Liver (tissue), 9 donors: Measurements from ENCODE around the gene GAST. TPM values are rescaled to one million over a fixed set of nuclear protein-coding genes. Genes with fewer than 3 reads are reported as not detected.
"Not testable (repeated sequence)": the region's sequence is repeated elsewhere in the genome, so short reads cannot be mapped to it uniquely, and the experiment has no call there.

ENCODE experiments used
- DNase-seq: peaks from one replicate; pipeline ENCODE4 v3.0.0-alpha.2; 2017; ENCODE audit warnings: low spot score
- H3K27ac ChIP-seq, 2 donors: one replicate each; pipeline ENCODE4 v1.7.0; 2013; ENCODE audit warnings: inconsistent platforms in 2 of 2, low read length in 2 of 2, control low read depth in 1 of 2, low read depth in 1 of 2, mild to moderate bottlenecking in 1 of 2
- H3K27me3 ChIP-seq, 4 donors: one replicate each; pipeline versions ENCODE4 v1.6.1 to v1.7.0; 2013; ENCODE audit warnings: low read length in 3 of 4, inconsistent platforms in 1 of 4, mild to moderate bottlenecking in 1 of 4, moderate library complexity in 1 of 4; ENCODE audit not compliant: control insufficient read depth in 4 of 4, insufficient read depth in 4 of 4
- H3K36me3 ChIP-seq, 4 donors: one replicate each; pipeline versions ENCODE4 v1.6.1 to v1.7.0; 2013; ENCODE audit warnings: low read length in 3 of 4, mild to moderate bottlenecking in 3 of 4, low read depth in 1 of 4, moderate library complexity in 1 of 4; ENCODE audit not compliant: control insufficient read depth in 4 of 4, insufficient read depth in 3 of 4
- H3K4me1 ChIP-seq, 4 donors: one replicate each; pipeline versions ENCODE4 v1.6.1 to v1.7.0; 2013; ENCODE audit warnings: low read length in 3 of 4, mild to moderate bottlenecking in 3 of 4, moderate library complexity in 1 of 4; ENCODE audit not compliant: control insufficient read depth in 4 of 4, insufficient read depth in 4 of 4
- H3K4me3 ChIP-seq, 3 donors: one replicate each; pipeline versions ENCODE4 v1.6.1 to v1.7.0; 2013; ENCODE audit warnings: low read length in 3 of 3, control low read depth in 1 of 3, low read depth in 1 of 3, mild to moderate bottlenecking in 1 of 3
- H3K9ac ChIP-seq, 2 donors: one replicate each; pipeline ENCODE4 v1.7.0; 2013; ENCODE audit warnings: low read length in 2 of 2, mild to moderate bottlenecking in 2 of 2, moderate library complexity in 2 of 2, control low read depth in 1 of 2, low read depth in 1 of 2
- H3K9me3 ChIP-seq, 4 donors: one replicate each; pipeline versions ENCODE4 v1.6.1 to v1.7.0; 2013; ENCODE audit warnings: low read length in 3 of 4; ENCODE audit not compliant: control insufficient read depth in 4 of 4
- ATF3 ChIP-seq: IDR thresholded peaks from 2 replicates; pipeline ENCODE4 v1.6.1; 2016; ENCODE audit warnings: antibody characterized with exemption
- CTCF ChIP-seq: fragments of 150-350 bp; IDR thresholded peaks from 2 replicates; pipeline ENCODE4 v1.5.1; 2017; ENCODE audit warnings: improper control_type of control experiment, low read depth, low read length; ENCODE audit not compliant: missing input control
- EGR1 ChIP-seq, 2 donors: IDR thresholded peaks; 2 replicates each; pipeline ENCODE4 v1.6.1; 2016 to 2018; ENCODE audit warnings: antibody characterized with exemption in 2 of 2, low read depth in 2 of 2
- FOXA1 ChIP-seq: IDR thresholded peaks from 2 replicates; pipeline ENCODE4 v1.6.1; 2016; ENCODE audit warnings: antibody characterized with exemption
- FOXA2 ChIP-seq: IDR thresholded peaks from 2 replicates; pipeline ENCODE4 v1.6.1; 2016; ENCODE audit warnings: antibody characterized with exemption
- GABPA ChIP-seq, 2 donors: IDR thresholded peaks in 1 of 2; conservative IDR thresholded peaks in 1 of 2; 2 replicates each; pipeline ENCODE4 v1.6.1; 2016; ENCODE audit warnings: antibody characterized with exemption in 2 of 2, mild to moderate bottlenecking in 1 of 2, moderate library complexity in 1 of 2
- HNF4A ChIP-seq, 2 donors: conservative IDR thresholded peaks; 2 replicates each; pipeline ENCODE4 v1.6.1; 2016; ENCODE audit warnings: antibody characterized with exemption in 2 of 2, mild to moderate bottlenecking in 2 of 2
- HNF4G ChIP-seq: IDR thresholded peaks from 2 replicates; pipeline ENCODE4 v1.6.1; 2016; ENCODE audit warnings: antibody characterized with exemption
- JUND ChIP-seq, 2 donors: IDR thresholded peaks; 2 replicates each; pipeline ENCODE4 v1.6.1; 2016; ENCODE audit warnings: antibody characterized with exemption in 2 of 2
- MAX ChIP-seq: IDR thresholded peaks from 2 replicates; pipeline ENCODE4 v1.6.1; 2016; ENCODE audit warnings: antibody characterized with exemption
- NR2F2 ChIP-seq: IDR thresholded peaks from 2 replicates; pipeline ENCODE4 v1.6.1; 2016; ENCODE audit warnings: antibody characterized with exemption
- RAD21 ChIP-seq, 2 donors: IDR thresholded peaks; 2 replicates each; pipeline ENCODE4 v1.6.1; 2016; ENCODE audit warnings: antibody characterized with exemption in 2 of 2, mild to moderate bottlenecking in 2 of 2
- REST ChIP-seq: IDR thresholded peaks from 2 replicates; pipeline ENCODE4 v1.6.1; 2016; ENCODE audit warnings: antibody characterized with exemption, mild to moderate bottlenecking
- RXRA ChIP-seq, 2 donors: IDR thresholded peaks; 2 replicates each; pipeline ENCODE4 v1.6.1; 2017 to 2018; ENCODE audit warnings: antibody characterized with exemption in 2 of 2, mild to moderate bottlenecking in 1 of 2
- SP1 ChIP-seq: IDR thresholded peaks from 2 replicates; pipeline ENCODE4 v1.6.1; 2018; ENCODE audit warnings: antibody characterized with exemption, mild to moderate bottlenecking
- TAF1 ChIP-seq: conservative IDR thresholded peaks from 2 replicates; pipeline ENCODE4 v1.6.1; 2016; ENCODE audit warnings: antibody characterized with exemption, mild to moderate bottlenecking
- YY1 ChIP-seq: IDR thresholded peaks from 2 replicates; pipeline ENCODE4 v1.6.1; 2016; ENCODE audit warnings: antibody characterized with exemption, mild to moderate bottlenecking
- ZBTB33 ChIP-seq: IDR thresholded peaks from 2 replicates; pipeline ENCODE4 v1.6.1; 2016; ENCODE audit warnings: antibody characterized with exemption
- WGBS: extraction: QIAGEN DNeasy Blood & Tissue Kit; methylation state at CpG from one replicate; pipeline ENCODE4 v1.1.7; 2013; 5-methylcytosine and 5-hydroxymethylcytosine counted together
- polyA plus RNA-seq, 2 donors: library from polyadenylated mRNA; stranded (reverse) in 1 of 2; unstranded in 1 of 2; fragments of 200-250 nt in 1 of 2; fragments of >200 nt in 1 of 2; fragmentation: Nextera tagmentation in 1 of 2; extraction: Ambion mirVana in 1 of 2; gene quantifications; one replicate each; pipeline versions ENCODE4 v1.2.1 to v1.2.3, GENCODE V29; 2013 to 2015
- total RNA-seq, 2 donors: library from RNA; depleted of rRNA; stranded (reverse); fragments of >200 nt; gene quantifications; one replicate each; pipeline ENCODE4 v1.2.3, GENCODE V29; 2014
- donor health status: healthy.
- donor health status: healthy.
- donor health status: healthy.
- donor health status: healthy.
- donor health status: healthy.

GAST gene
- total and polyA plus RNA-seq, 4 donors: not detected

- peak in 1 of 2 donors; percentile 66 for TF ChIP-seq GABPA (IDR thresholded peaks at IDR 0.05 in 1 of 2, conservative IDR thresholded peaks at IDR 0.05 in 1 of 2)
- TF ChIP-seq ZBTB33: peak; percentile 69
- TF ChIP-seq SP1: peak; percentile 82
- no peak for TF ChIP-seq CTCF
- peak; percentile 95 to 96 for TF ChIP-seq RXRA (IDR thresholded peaks at IDR 0.05)
- TF ChIP-seq HNF4A (conservative IDR thresholded peaks at IDR 0.05): peak; percentile 47 to 82
- peak; percentile 17 to 24 for TF ChIP-seq RAD21 (IDR thresholded peaks at IDR 0.05)
- no peak for TF ChIP-seq YY1
- TF ChIP-seq JUND (IDR thresholded peaks at IDR 0.05): peak in 1 of 2 donors; percentile 49
- TF ChIP-seq FOXA2: peak; percentile 65
- TF ChIP-seq HNF4G: no peak
- TF ChIP-seq EGR1 (IDR thresholded peaks at IDR 0.05; ENCODE audit: low read depth in 2 of 2): peak in 1 of 2 donors; percentile 47
- TF ChIP-seq ATF3: peak; percentile 25
- peak; percentile 70 for TF ChIP-seq MAX
- peak; percentile 84 for TF ChIP-seq NR2F2
- TF ChIP-seq TAF1: no peak
- TF ChIP-seq FOXA1: peak; percentile 69
- TF ChIP-seq REST: peak; percentile 68
- H3K4me3 ChIP-seq: no peak overlapping the region
- H3K27me3 ChIP-seq: no peaks in the 10 kb centered on the region
- WGBS: 16% methylated on average over 6 of the region's 6 CpGs
- H3K9me3 ChIP-seq: no peaks in the 10 kb centered on the region
- peaks cover 5 to 22% (median 14%) of the 10 kb centered on the region in 4 donors for H3K4me1 ChIP-seq
- peaks cover 4 to 16% (median 12%) of the 10 kb centered on the region in 4 donors for H3K36me3 ChIP-seq
- peak; percentile 41 for DNase-seq
- peak overlapping the region in 1 of 2 donors; percentile 40 for H3K9ac ChIP-seq
- H3K27ac ChIP-seq: peak overlapping the region; percentile 82 to 93
These were observed 14.8 kb upstream of the GAST start for GRCh38 chr17:41697122-41697962.

GRCh38 chr17:41700843-41701242, 11.3 kb upstream of the GAST start:
- WGBS: 93% methylated on average over 3 of the region's 3 CpGs
- H3K4me1 ChIP-seq: peaks cover 9 to 17% (median 12%) of the 10 kb centered on the region in 4 donors
- not testable (repeated sequence) for H3K27ac ChIP-seq, H3K27me3 ChIP-seq, H3K4me3 ChIP-seq, H3K36me3 ChIP-seq, H3K9ac ChIP-seq, DNase-seq, H3K9me3 ChIP-seq
